GM18498 (cell line): ENCODE results near the gene EFHB.
"Not testable (repeated sequence)": the region's sequence is repeated elsewhere in the genome, so short reads cannot be mapped to it uniquely, and the experiment has no call there.

Source experiments
- ATAC-seq: cut with Tn5 transposase; IDR thresholded peaks from one replicate; pipeline ENCODE4 v1.9.1; 2021; ENCODE audit warnings: mild to moderate bottlenecking, moderate library complexity; ENCODE audit not compliant: unreplicated experiment

EFHB gene

DNA sequence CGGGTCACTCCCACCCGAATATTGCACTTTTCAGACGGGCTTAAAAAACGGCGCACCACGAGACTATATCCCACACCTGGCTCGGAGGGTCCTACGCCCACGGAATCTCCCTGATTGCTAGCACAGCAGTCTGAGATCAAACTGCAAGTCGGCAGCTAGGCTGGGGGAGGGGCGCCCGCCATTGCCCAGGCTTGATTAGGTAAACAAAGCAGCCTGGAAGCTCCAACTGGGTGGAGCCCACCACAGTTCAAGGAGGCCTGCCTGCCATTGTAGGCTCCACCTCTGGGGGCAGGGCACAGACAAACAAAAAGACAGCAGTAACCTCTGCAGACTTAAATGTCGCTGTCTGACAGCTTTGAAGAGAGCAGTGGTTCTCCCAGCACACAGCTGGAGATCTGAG lies 78.7 kb downstream of the EFHB start:
- not testable (repeated sequence) for ATAC-seq

- not testable (repeated sequence) for ATAC-seq
Measured at GRCh38 chr3:19846609-19847008, 87.4 kb downstream of the EFHB start.
